HPDE6-E6E7 (cell line): Measurements from ENCODE around the gene TPCN1.

ENCODE experiments used
- DNase-seq: peaks from one replicate; pipeline ENCODE4 v3.0.0; 2011; ENCODE audit warnings: missing footprints; ENCODE audit errors: extremely low spot score

TPCN1 gene

DNA sequence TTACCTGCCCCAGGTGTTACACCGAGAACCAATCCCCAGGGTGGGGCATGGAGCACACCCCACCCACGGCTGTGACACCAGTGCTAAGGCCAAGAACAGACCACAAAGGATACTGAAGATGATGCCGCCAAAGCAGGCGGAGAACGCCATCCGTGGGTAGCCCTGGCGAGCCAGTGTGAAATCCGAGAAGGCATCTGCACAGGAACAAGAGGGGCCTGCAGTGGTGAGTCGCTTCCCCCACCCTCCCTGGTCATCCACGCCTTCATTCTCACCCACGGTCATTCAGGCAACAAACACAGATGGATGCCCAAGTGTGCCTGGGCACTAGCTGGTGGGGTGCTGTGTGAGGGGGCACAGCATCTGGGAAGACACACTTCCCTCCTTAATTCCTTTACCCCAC, 85.1 kb downstream of the TPCN1 start:
- DNase-seq, result no peak

DNA sequence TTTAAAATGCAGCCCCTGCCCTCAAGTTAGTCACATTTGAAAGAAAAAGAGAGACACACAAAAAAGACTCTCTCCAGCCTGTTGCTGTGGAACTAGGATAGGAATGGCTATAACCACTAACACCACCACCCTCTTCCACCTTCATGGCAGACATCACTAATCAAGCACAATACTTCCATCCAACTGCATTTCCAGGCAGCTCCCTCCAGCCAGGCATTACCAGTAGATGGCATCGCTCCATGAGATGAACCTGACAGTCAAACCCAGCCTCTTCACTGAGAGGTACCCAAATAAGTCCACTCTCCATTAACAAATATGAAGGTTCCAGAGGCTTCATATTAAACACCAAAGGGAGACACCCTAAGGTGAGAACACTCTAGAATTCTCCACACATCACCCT, 89.2 kb downstream of the TPCN1 start:
- no peak for DNase-seq

DNA sequence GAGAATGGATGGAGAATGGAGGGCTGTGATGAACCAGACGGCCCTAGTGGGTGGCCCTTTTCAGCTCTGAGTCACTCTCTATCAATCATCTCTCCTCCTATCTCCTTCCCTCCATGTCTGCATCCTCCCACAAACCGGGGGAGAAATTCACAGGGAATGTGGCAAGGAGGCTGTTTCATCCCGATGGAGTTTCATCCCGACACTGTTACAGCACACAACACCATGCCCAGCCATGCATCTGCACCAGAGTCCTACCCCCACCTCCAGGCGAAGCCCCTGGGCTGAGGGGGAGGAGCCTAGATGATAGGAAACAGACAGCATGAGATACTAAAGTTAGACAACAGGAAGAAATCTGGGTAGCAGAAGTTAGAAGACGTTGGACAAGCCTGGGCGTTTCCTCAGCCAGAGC, 92.9 kb downstream of the TPCN1 start:
- no peak for DNase-seq

GRCh38 chr12:113315358-113315757, 94.1 kb downstream of the TPCN1 start:
- no peak for DNase-seq

GRCh38 chr12:113316155-113316554, 94.9 kb downstream of the TPCN1 start:
- no peak for DNase-seq

DNA sequence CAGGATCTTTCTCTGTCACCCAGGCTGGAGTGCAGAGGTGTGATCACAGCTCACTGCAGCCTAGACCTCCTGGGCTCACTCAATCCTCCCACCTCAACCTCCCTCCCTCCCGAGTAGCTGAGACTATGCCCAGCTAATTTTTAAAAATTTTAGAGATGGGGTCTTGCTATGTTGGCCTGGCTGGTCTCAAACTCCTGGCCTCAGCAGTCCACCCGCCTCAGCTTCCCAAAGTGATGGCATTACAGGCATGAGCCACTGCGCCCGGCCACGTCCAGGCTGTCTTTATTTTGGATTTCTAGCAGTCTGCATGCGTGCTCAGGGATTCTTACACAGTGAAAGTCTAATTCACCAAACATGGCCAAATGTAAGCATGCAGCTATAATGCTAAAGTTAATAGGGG, 95.9 kb downstream of the TPCN1 start:
- no peak for DNase-seq

- DNase-seq, result no peak
These were observed 96.9 kb downstream of the TPCN1 start for GRCh38 chr12:113318046-113318656.

GRCh38 chr12:113318900-113319628, 97.8 kb downstream of the TPCN1 start:
- no peak for DNase-seq

DNA sequence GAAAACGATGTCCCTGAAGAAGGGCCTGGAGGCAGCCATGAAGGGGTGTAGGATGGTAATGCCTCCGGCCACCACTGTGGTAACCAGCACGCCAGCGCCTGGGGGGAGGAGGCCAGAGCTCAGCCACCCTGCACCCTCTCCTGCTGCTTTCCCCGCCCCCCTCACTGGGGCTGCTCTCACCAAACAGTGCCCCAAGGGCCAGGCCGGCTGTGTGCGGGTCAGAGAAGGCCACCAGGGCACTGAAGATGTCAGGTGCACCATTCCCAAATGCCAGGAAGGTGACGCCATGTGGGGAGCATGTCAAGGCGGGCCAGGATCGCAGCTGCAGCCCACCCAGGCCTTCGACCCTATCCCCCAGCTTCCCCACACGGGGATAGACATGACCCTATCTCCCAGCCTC, 99.1 kb downstream of the TPCN1 start:
- DNase-seq, result no peak

- peak; percentile 39 for DNase-seq
These were observed 101.1 kb downstream of the TPCN1 start for GRCh38 chr12:113322343-113322742.

GRCh38 chr12:113325916-113326315, 104.7 kb downstream of the TPCN1 start:
- DNase-seq, result no peak

GRCh38 chr12:113326775-113327395, 105.6 kb downstream of the TPCN1 start:
- DNase-seq, result no peak

DNA sequence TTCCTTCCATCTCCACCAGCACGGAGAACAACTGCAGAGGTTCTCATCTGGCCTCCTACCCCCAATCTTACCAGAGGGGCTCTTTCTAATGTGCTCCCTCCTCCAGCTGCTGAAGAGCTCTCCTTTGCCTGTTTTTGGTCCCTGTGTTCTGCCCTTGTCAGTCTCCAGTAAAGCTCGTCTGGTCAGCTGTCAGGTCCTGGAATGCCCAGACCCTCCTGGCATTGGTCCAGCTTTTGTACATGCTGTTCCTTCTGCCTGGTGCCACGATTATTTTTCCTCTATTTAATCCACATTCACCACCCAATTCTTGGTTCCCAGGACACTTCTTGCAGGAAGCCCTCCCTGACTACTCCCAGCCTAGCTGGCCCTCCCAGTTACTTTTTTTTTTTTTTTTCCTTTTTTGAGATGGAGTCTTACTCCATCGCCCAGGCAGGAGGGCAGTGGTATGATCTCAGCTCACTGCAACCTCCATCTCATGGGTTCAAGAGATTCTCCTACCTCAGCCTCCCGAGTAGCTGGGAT, 107.2 kb downstream of the TPCN1 start:
- DNase-seq, result no peak

- no peak for DNase-seq
These were observed 107.9 kb downstream of the TPCN1 start for GRCh38 chr12:113329022-113329790.

- DNase-seq, result no peak
These were observed 108.6 kb downstream of the TPCN1 start for GRCh38 chr12:113329791-113330417.

GRCh38 chr12:113330505-113330904, 109.2 kb downstream of the TPCN1 start:
- DNase-seq, result no peak

- no peak for DNase-seq
These were observed 111.6 kb downstream of the TPCN1 start for GRCh38 chr12:113332688-113333417.

- no peak for DNase-seq
These were observed 112.1 kb downstream of the TPCN1 start for GRCh38 chr12:113333418-113333750.

GRCh38 chr12:113333877-113334785, 112.9 kb downstream of the TPCN1 start:
- no peak for DNase-seq
